ENCODE measurements around the gene UFC1. TPM values are rescaled to one million over a fixed set of nuclear protein-coding genes. Genes with fewer than 3 reads are reported as not detected.

UFC1 gene
- total RNA-seq, 2 donors from 2014 or later, result 95.8 to 239 TPM

DNA sequence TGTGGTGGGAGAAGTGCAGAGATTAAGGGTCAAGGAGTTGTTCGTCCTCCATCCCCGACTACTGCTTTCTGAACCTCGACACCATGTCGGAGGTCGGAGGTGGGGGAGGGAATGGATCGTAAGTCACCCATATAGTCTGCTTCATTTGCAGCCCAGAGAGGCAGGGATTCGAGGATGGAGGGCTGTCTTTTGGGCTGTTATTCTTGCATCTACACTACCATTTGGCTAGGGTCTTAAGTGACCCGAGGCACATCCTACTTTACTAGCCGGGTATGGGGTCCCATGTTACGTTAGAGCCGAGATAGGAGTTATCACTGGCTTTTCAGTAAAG, 6.1 kb downstream of the UFC1 start:
- H3K27ac Mint-ChIP-seq, result peak overlapping the region; percentile 72 to 80
- H3K9me3 Mint-ChIP-seq, result no peaks in the 10 kb centered on the region
- no peak for DNase-seq (ENCODE audit: low spot score in 2 of 2)
- ATAC-seq, result no peak
- peaks cover 11 to 24% of the 10 kb centered on the region in 2 donors for H3K36me3 Mint-ChIP-seq

DNA sequence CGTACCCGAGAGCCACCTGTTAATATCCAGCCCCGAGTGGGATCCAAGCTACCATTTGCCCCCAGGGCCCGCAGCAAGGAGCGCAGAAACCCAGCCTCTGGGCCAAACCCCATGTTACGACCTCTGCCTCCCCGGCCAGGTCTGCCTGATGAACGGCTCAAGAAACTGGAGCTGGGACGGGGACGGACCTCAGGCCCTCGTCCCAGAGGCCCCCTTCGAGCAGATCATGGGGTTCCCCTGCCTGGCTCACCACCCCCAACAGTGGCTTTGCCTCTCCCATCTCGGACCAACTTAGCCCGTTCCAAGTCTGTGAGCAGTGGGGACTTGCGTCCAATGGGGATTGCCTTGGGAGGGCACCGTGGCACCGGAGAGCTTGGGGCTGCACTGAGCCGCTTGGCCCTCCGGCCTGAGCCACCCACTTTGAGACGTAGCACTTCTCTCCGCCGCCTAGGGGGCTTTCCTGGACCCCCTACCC, 6.9 kb downstream of the UFC1 start:
- DNase-seq (ENCODE audit: low spot score in 2 of 2), result no peak
- H3K27ac Mint-ChIP-seq, result peak overlapping the region; percentile 62 to 63
- H3K9me3 Mint-ChIP-seq, result no peaks in the 10 kb centered on the region
- peaks cover 3 to 19% of the 10 kb centered on the region in 2 donors for H3K36me3 Mint-ChIP-seq
- no peak for ATAC-seq

DNA sequence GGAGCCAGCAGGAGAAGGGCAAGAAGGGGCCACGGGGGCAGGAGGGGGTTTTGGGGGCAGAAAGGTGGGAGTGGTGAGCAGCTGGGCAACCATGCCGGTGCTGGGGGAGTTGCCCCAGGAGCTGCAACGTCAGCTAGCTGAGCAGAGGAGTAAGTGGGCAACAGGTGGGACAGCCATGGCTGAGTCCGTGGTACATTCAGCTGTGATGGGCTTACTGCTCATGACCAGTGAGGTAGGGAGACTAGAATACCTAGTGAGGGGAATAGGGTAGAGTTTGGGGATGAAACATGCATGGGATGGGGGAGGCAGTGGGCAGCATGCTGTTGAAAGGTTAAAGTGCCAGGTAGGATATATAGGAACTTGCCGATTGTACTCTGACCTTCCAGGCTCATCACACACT, 7.9 kb downstream of the UFC1 start:
- Mint-ChIP-seq H3K27ac (peak overlapping the region in 1 of 2 donors; percentile 63), H3K36me3 (peaks cover 0 to 18% of the 10 kb centered on the region in 2 donors), H3K9me3 (no peaks in the 10 kb centered on the region)
- no peak for ATAC-seq
- DNase-seq (ENCODE audit: low spot score in 2 of 2), result no peak

DNA sequence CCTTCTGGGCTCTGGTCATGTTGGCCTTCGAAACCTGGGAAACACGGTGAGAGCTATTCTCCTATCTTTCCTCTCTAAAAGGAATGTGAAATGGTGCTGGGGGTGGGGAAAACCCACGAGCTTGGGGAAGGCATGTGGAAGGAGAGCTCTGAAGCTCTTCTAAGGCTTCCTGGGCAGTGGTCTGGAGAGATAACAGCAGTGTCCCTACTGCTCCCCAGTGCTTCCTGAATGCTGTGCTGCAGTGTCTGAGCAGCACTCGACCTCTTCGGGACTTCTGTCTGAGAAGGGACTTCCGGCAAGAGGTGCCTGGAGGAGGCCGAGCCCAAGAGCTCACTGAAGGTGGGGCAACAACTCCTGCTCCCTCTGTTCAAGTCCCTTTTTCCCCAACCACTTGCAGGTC, 8.3 kb downstream of the UFC1 start:
- H3K36me3 Mint-ChIP-seq, result peaks cover 0 to 15% of the 10 kb centered on the region in 2 donors
- DNase-seq (ENCODE audit: low spot score in 2 of 2) (no peak), ATAC-seq (no peak)
- H3K27ac Mint-ChIP-seq, result peak overlapping the region in 1 of 2 donors; percentile 63
- no peaks in the 10 kb centered on the region for H3K9me3 Mint-ChIP-seq

DNA sequence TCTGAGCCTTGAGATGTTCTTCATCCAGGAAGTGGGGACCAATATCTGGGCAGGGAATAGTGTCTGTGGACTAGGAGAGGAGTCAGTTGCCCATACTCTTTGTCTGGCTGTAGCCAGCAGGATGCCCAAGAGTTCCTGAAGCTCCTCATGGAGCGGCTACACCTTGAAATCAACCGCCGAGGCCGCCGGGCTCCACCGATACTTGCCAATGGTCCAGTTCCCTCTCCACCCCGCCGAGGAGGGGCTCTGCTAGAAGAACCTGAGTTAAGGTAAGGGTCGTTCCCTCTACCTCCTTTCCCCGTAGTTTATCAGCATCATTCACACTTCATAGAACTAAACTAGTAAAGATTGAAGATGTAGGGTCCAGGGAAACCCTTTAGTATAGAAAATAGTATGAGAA, 9.0 kb downstream of the UFC1 start:
- no peak for DNase-seq (ENCODE audit: low spot score in 2 of 2)
- peaks cover 0 to 12% of the 10 kb centered on the region in 2 donors for H3K36me3 Mint-ChIP-seq
- H3K9me3 Mint-ChIP-seq, result no peaks in the 10 kb centered on the region
- peak overlapping the region; percentile 0 to 92 for H3K27ac Mint-ChIP-seq
- no peak for ATAC-seq

DNA sequence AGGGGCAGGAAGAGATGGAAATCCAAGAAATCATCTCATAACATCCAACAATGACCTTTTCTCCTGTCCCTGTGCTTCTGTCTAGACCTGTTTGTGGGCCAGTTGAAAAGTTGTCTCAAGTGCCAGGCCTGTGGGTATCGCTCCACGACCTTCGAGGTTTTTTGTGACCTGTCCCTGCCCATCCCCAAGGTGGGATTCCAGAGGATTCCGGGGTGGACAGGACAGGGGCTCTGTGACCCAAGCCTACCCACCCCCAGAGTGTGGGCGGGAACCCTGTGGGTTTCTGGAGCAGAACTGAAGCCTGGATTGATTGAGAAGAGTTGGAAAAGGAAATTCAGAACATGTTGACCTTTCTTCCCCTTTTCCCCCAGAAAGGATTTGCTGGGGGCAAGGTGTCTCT, 10.0 kb downstream of the UFC1 start:
- no peaks in the 10 kb centered on the region for H3K9me3 Mint-ChIP-seq
- H3K27ac Mint-ChIP-seq, result peak overlapping the region; percentile 88 to 92
- DNase-seq (ENCODE audit: low spot score in 2 of 2) (no peak), ATAC-seq (no peak)
- peaks cover 0 to 12% of the 10 kb centered on the region in 2 donors for H3K36me3 Mint-ChIP-seq

DNA sequence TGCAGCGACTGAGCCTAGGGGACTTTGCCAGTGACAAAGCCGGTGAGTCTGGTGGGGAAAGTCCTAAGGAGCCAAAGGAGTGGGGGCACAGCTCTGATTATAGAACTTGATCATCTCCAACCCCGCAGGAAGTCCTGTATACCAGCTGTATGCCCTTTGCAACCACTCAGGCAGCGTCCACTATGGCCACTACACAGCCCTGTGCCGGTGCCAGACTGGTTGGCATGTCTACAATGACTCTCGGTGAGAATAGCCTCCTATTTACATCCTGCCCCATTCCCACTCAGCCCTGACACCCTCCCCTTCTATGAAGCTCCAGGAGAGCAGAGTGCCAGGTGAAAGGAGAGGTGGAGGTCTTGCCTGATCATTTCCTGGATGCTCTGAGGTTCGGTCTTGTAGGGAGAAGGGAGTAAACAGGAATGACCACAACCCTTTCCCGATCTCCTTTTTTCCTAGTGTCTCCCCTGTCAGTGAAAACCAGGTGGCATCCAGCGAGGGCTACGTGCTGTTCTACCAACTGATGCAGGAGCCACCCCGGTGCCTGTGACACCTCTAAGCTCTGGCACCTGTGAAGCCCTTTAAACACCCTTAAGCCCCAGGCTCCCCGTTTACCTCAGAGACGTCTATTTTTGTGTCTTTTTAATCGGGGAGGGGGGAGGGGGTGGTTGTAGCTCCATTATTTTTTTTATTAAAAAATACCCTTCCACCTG, 11.3 kb downstream of the UFC1 start:
- peak overlapping the region; percentile 75 to 88 for H3K27ac Mint-ChIP-seq
- DNase-seq (ENCODE audit: low spot score in 2 of 2), result no peak
- peaks cover 0 to 15% of the 10 kb centered on the region in 2 donors for H3K36me3 Mint-ChIP-seq
- ATAC-seq, result no peak
- no peaks in the 10 kb centered on the region for H3K9me3 Mint-ChIP-seq

DNA sequence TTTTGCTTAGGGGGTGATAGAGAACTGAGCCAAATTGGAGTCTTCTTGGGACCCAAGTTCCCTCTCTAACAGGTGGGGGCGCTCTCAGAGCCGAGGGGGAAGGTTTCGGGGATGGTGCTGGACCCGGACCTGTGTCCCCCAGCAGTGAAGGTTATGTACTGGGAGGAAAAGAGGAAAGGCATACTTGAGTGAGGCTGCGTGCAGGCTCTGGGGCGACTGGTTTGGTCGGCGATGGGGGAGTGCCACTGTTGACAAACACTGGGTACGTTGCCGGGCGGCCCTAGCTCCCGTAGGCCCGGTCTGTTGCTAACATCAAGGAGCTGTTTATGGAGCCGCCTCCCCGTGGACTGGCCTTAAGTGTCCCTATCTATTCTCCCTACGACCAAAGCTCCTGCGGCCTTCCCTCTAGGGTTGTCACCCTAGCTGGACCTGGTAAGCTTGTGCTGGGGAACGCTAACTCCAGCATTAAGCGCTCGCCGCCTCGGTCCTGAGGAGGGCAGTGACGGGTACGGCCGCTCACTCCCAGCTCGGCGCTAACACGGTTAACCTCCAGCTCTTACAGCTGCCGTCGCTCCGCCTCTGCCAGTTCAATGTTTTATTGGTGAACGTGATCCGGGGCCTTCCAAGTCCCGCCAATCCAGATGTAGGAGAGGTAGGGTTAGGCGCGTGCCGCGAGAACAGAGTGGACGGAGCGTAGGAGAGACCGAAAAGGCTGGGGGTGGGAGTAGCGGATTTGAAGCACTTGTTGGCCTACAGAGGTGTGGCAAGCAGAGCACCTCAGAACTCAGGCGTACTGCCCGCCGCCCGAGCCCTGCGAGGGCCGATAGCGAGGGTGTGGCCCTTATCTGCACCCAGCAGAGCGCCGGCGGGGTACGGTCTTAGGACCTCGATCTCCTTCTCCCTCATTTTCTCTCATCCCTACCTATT, 12.2 kb downstream of the UFC1 start, which contains the start of gene PPOX:
Gene PPOX (plus strand): TSS at position 685 of the 927 bp plus-strand sequence. CDS start 422 bp downstream, outside the sequence.
- peak; percentile 95 to 96 for ATAC-seq
- H3K27ac Mint-ChIP-seq, result peak within 1 kb of the TSS; percentile 88 to 96
- H3K9me3 Mint-ChIP-seq, result no peaks in the 10 kb centered on the region
- DNase-seq (ENCODE audit: low spot score in 2 of 2), result peak; percentile 89 to 95
- H3K36me3 Mint-ChIP-seq, result peaks cover 0 to 15% of the 10 kb centered on the region in 2 donors

DNA sequence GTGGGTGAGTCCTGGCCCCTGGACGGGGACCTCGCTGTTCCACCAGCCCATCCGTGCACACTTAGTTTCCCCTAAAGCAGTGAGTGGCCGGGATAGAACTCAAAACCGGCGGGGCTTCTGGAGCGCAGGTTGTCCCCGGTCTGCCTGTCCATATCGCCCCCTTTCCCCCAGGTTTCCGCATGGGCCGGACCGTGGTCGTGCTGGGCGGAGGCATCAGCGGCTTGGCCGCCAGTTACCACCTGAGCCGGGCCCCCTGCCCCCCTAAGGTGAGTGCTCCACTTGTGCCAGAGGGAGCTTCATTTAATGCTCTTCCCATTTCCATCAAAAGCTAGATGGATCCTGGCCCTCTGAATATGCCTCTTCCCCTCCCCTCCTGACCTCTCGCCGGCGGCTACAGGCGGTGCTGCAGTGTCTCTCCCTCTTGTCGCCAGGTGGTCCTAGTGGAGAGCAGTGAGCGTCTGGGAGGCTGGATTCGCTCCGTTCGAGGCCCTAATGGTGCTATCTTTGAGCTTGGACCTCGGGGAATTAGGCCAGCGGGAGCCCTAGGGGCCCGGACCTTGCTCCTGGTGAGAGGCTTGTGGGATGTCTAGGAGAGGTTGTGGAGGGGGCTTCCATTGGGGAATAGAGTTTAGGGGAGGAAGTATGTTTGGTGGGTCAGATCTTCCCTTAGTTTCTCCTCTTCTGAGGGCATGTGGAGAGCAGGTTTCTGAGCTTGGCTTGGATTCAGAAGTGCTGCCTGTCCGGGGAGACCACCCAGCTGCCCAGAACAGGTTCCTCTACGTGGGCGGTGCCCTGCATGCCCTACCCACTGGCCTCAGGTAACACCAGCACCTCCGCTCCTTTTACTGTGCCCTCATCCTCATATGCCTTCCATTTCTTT, 13.1 kb downstream of the UFC1 start:
- Mint-ChIP-seq H3K36me3 (peaks cover 0 to 20% of the 10 kb centered on the region in 2 donors), H3K9me3 (no peaks in the 10 kb centered on the region), H3K27ac (peak overlapping the region; percentile 88 to 96)
- ATAC-seq (no peak), DNase-seq (ENCODE audit: low spot score in 2 of 2) (no peak)

DNA sequence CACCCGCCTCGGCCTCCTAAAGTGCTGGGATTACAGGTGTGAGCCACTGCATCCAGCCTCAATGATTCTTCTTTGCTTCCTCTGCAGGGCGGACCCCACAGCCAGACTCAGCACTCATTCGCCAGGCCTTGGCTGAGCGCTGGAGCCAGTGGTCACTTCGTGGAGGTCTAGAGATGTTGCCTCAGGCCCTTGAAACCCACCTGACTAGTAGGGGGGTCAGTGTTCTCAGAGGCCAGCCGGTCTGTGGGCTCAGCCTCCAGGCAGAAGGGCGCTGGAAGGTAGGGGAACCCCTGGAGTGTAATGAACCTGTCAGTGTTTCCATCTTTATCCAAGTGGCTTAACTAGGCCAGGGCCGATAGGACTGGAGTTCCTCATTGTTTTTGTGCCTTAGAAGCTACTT, 15.1 kb downstream of the UFC1 start:
- DNase-seq (ENCODE audit: low spot score in 2 of 2) (no peak), ATAC-seq (no peak)
- Mint-ChIP-seq H3K9me3 (no peaks in the 10 kb centered on the region), H3K27ac (peak overlapping the region in 1 of 2 donors; percentile 58), H3K36me3 (peaks cover 9 to 37% of the 10 kb centered on the region in 2 donors)

DNA sequence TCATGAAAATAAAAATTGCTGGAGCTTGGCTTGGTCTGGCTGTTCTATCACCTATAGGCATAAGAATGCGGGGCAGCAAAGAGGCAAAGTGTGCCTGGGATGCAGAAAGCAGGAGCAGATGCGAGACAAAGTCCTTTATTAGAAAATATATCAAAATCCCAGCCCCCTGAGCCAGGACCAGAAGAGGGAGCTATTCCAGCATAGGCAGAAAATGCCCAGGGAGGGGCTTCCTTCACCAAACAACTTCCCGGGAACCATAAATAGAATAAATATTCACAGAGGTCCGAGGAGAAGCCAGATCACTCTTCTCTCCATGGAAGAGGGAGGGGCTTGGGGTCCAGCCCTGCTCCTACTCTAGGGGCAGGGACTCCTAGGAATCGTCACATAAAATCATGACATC, 17.4 kb downstream of the UFC1 start:
- no peak for DNase-seq (ENCODE audit: low spot score in 2 of 2)
- ATAC-seq, result no peak
- Mint-ChIP-seq H3K9me3 (no peaks in the 10 kb centered on the region), H3K36me3 (peaks cover 27 to 49% of the 10 kb centered on the region in 2 donors), H3K27ac (peak overlapping the region; percentile 42 to 57)

DNA sequence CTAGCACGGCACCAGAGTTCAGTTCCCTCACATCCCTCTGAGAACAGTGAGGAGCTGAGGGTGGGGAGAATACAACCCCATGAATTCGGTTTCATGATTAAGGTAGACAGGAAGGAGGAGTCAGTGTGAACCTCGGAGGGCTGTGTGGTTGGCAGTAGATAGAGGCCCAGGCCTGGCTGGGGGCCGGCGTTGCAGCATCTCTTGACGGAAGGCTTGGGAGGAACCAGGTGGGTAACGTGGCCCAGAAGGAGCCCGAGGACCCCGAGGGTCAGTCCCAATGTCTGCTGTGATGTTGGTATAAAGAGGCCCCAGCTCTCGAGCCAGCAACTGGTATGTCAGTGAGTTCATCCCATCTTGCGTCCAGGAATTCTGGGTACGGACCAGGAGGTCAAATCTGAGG, 17.9 kb downstream of the UFC1 start:
- peak overlapping the region; percentile 42 to 57 for H3K27ac Mint-ChIP-seq
- H3K36me3 Mint-ChIP-seq, result peaks cover 32 to 54% of the 10 kb centered on the region in 2 donors
- DNase-seq (ENCODE audit: low spot score in 2 of 2) (no peak), ATAC-seq (no peak)
- H3K9me3 Mint-ChIP-seq, result no peaks in the 10 kb centered on the region

DNA sequence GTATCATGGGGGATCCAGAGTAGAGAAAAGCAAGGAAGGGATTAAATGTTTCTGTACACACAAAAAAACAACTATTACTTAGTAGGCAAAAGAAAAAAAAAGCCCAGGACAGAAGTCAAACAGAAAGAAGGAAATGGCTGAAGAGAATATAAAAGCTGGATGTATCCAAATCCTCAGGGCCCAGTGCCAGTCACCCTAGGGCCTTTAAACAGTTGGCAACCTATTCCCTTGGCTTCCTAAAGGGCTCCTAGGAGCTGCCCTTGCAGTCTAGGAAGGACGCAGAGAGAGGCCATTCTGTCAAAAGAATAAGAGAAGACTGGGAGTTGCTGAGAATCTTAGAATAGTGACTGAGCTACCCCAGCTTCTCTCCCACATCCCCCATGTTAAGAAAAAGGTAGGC, 18.6 kb downstream of the UFC1 start:
- no peak for DNase-seq (ENCODE audit: low spot score in 2 of 2)
- Mint-ChIP-seq H3K36me3 (peaks cover 39 to 59% of the 10 kb centered on the region in 2 donors), H3K27ac (peak overlapping the region; percentile 66 to 94), H3K9me3 (no peaks in the 10 kb centered on the region)
- ATAC-seq, result no peak

DNA sequence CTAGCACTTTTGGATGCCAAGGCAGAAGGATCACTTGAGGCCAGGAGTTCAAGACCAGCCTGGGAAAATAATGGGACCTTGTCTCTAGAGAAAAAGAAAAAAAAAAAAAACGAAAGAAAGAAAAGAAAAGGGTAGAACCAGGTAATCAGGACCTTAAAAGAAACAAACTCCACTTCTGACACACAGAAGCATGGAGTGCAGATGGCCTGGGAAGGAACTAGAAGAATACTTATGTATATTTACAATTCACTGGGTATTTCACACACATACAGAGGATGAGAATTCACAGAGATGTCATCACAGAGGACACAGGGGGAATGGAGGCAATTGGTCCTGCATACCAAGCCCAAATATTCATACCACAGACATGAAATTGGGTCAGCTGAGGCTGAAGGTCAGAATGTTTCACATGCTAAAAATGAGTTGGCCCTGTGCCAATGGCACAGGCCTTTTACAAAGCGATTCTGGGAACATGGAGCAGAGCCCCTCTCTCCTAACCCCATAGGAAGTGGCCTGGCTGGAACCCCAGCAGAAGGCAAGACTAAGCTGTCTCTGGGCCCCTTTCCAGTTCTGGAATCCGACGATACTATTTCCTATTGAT, 19.1 kb downstream of the UFC1 start:
- ATAC-seq (no peak), DNase-seq (ENCODE audit: low spot score in 2 of 2) (no peak)
- peak overlapping the region; percentile 66 to 94 for H3K27ac Mint-ChIP-seq
- H3K9me3 Mint-ChIP-seq, result no peaks in the 10 kb centered on the region
- peaks cover 41 to 61% of the 10 kb centered on the region in 2 donors for H3K36me3 Mint-ChIP-seq

DNA sequence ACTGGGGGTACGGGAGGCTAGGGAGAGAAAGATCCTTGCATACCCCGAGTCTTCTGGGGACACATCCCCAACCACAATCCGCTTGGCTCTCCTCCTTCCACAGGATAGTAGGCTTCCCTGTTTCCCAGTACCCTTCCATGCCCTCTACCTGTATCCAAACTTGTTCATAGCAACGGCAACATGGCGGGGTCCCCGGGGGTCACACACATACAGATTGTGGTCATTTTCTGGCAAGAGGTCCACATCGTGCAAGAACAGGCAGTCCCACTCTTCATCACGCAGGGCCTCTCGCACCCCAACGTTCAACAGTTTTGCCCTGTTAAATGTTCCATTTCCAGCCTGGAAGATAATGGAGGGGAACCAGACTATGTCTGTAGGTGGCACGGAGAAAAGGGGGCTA, 19.9 kb downstream of the UFC1 start:
- no peaks in the 10 kb centered on the region for H3K9me3 Mint-ChIP-seq
- peak overlapping the region; percentile 61 to 94 for H3K27ac Mint-ChIP-seq
- ATAC-seq, result no peak
- H3K36me3 Mint-ChIP-seq, result peaks cover 41 to 61% of the 10 kb centered on the region in 2 donors
- no peak for DNase-seq (ENCODE audit: low spot score in 2 of 2)

DNA sequence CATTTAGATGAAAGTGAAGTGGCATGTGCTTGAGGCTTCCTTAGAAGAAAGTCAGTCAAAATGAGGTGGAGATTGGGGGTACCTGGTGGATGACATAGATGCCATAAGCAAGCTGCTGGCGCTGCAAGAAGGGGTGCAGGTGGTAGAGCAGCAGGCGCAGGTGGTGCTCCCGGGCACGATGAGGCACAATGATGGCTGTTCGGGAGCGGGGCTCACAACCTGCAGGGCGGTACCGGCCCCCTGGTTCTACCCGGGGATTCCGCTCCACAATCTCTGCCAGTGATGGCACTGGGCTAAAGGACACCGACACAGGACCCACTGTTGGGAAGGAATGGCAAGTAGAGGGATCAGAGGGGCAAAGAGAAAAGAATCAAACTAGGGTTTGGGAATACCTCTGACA, 21.1 kb downstream of the UFC1 start:
- DNase-seq (ENCODE audit: low spot score in 2 of 2), result no peak
- Mint-ChIP-seq H3K9me3 (no peaks in the 10 kb centered on the region), H3K27ac (peak overlapping the region in 1 of 2 donors; percentile 94), H3K36me3 (peaks cover 41 to 57% of the 10 kb centered on the region in 2 donors)
- ATAC-seq, result no peak

Data from activated naive CD4-positive, alpha-beta T cell treated with anti-CD3 and anti-CD28 coated beads, Interleukin-2, amount 50 U/mL, for 72 hours (primary cell).